Right renal cortex interstitium (tissue), 3 donors: Measurements from ENCODE around the gene SYP. TPM values are rescaled to one million over a fixed set of nuclear protein-coding genes. Genes with fewer than 3 reads are reported as not detected.

Source experiments
- DNase-seq, 3 donors: peaks; one replicate each; pipeline ENCODE4 v3.0.0-alpha.2; 2013; ENCODE audit warnings: low read depth in 3 of 3, low spot score in 2 of 3
- polyA plus RNA-seq, 3 donors: library from polyadenylated mRNA; unstranded; fragments of 120-200 nt; gene quantifications; one replicate each; pipeline ENCODE4 v1.2.1, GENCODE V29; 2013; ENCODE audit not compliant: insufficient read length in 3 of 3

The SYP gene
- polyA plus RNA-seq = 1 to 10 TPM; 1.7 to 2.6 (median 2.5) TPM

GRCh38 chrX:49199906-49200771 lies at the start of gene SYP:
SYP (minus strand) TSS chrX:49200193; CDS start chrX:49200186, 7 bp downstream.
- peak in 2 of 3 donors; percentile 56 to 60 for DNase-seq

- DNase-seq = no peak
These were observed 49.6 kb upstream of the SYP start for GRCh38 chrX:49249616-49250015.

GRCh38 chrX:49249071-49249470 lies 49.1 kb upstream of the SYP start:
- no peak for DNase-seq

- no peak for DNase-seq
These were observed 48.2 kb upstream of the SYP start for GRCh38 chrX:49247916-49248811.

GRCh38 chrX:49247346-49247745 lies 47.4 kb upstream of the SYP start:
- DNase-seq = no peak

GRCh38 chrX:49246541-49246940 lies 46.5 kb upstream of the SYP start:
- no peak for DNase-seq

- no peak for DNase-seq
These were observed 44.2 kb upstream of the SYP start for GRCh38 chrX:49244207-49244606.

- no peak for DNase-seq
These were observed 43.2 kb upstream of the SYP start for GRCh38 chrX:49243166-49243565.

GRCh38 chrX:49242545-49243066 lies 42.6 kb upstream of the SYP start:
- DNase-seq = no peak

GRCh38 chrX:49238735-49239134 lies 38.7 kb upstream of the SYP start:
- DNase-seq = no peak

GRCh38 chrX:49237060-49237459 lies 37.1 kb upstream of the SYP start:
- no peak for DNase-seq

GRCh38 chrX:49233887-49234555 lies 34.0 kb upstream of the SYP start:
- no peak for DNase-seq

- DNase-seq = no peak
These were observed 33.2 kb upstream of the SYP start, which contains the start of gene CACNA1F for GRCh38 chrX:49233176-49233575. CACNA1F (minus strand) TSS chrX:49233340; CDS start chrX:49233309, 31 bp downstream.

GRCh38 chrX:49232525-49232924 lies 32.5 kb upstream of the SYP start:
- no peak for DNase-seq

GRCh38 chrX:49231333-49232000 lies 31.5 kb upstream of the SYP start:
- no peak for DNase-seq

GRCh38 chrX:49230500-49231232 lies 30.7 kb upstream of the SYP start:
- no peak for DNase-seq

- DNase-seq = no peak
These were observed 28.2 kb upstream of the SYP start for GRCh38 chrX:49228185-49228584.

GRCh38 chrX:49227726-49228125 lies 27.7 kb upstream of the SYP start:
- no peak for DNase-seq

- no peak for DNase-seq
These were observed 27.0 kb upstream of the SYP start for GRCh38 chrX:49226946-49227345.
